H1 (cell line): ENCODE results near the gene TK1. TPM values are rescaled to one million over a fixed set of nuclear protein-coding genes. Genes with fewer than 3 reads are reported as not detected.

ENCODE experiments used
- CTCF ChIA-PET: fragments of 300-600 bp; sonication (Branson Sonifier 250); formaldehyde crosslinking; loops from one replicate; lab custom pipeline; 2021; ENCODE audit not compliant: partially characterized antibody; lab: Charles Lee
- POLR2A ChIA-PET: fragments of 300-600 bp; sonication (Branson Sonifier 250); formaldehyde crosslinking; loops from one replicate; lab custom pipeline; 2021; ENCODE audit warnings: inconsistent platforms; ENCODE audit not compliant: partially characterized antibody; lab: Charles Lee
- DNase-seq, 2 experiments: peaks; one replicate each; pipeline versions ENCODE4 v3.0.0 to v3.0.0-alpha.2; 2010 to 2022; ENCODE audit warnings: low spot score in 2 of 2, low read depth in 1 of 2, mixed read lengths in 1 of 2
- FAIRE-seq: peaks from 2 replicates; lab custom pipeline; 2011; peaks lifted over from hg19 to GRCh38; lab: Jason Lieb, UNC
- H2AFZ ChIP-seq: 2 replicates; pipeline ENCODE4 v1.8.1; 2012; ENCODE audit warnings: low read length, inconsistent platforms
- H2AK5ac ChIP-seq: 2 replicates; pipeline ENCODE4 v1.6.1; 2013; ENCODE audit warnings: low read depth, low read length
- H2BK120ac ChIP-seq: replicated peaks from 2 replicates; pipeline ENCODE3; 2013; ENCODE audit warnings: low read depth, low read length, inconsistent platforms
- H2BK12ac ChIP-seq: 2 replicates; pipeline ENCODE4 v1.6.1; 2013; ENCODE audit warnings: low read depth, low read length
- H2BK15ac ChIP-seq: 2 replicates; pipeline ENCODE4 v1.6.1; 2013; ENCODE audit warnings: low read length
- H2BK20ac ChIP-seq: 2 replicates; pipeline ENCODE4 v1.6.1; 2013; ENCODE audit warnings: low read length
- H2BK5ac ChIP-seq: 2 replicates; pipeline ENCODE4 v1.6.1; 2013; ENCODE audit warnings: low read depth, low read length
- H3K14ac ChIP-seq: 2 replicates; pipeline ENCODE4 v1.6.1; 2013; ENCODE audit warnings: inconsistent platforms; ENCODE audit not compliant: insufficient read length
- H3K18ac ChIP-seq: 2 replicates; pipeline ENCODE4 v1.6.1; 2013; ENCODE audit warnings: low read length; ENCODE audit errors: extremely low read depth
- H3K23ac ChIP-seq: 2 replicates; pipeline ENCODE4 v1.6.1; 2013; ENCODE audit warnings: inconsistent platforms; ENCODE audit not compliant: insufficient read length
- H3K23me2 ChIP-seq: 2 replicates; pipeline ENCODE4 v1.6.1; 2013; ENCODE audit warnings: low read depth, low read length
- H3K27ac ChIP-seq: 2 replicates; pipeline ENCODE4 v1.6.1; 2011; ENCODE audit warnings: low read depth, low read length, inconsistent platforms
- H3K27me3 ChIP-seq, 4 experiments: replicated peaks in 1 of 4; 1 replicate in 1 of 4; 2 replicates in 3 of 4; pipeline versions ENCODE4 v1.6.1 to v1.8.1; 2011 to 2013; ENCODE audit warnings: low read length in 3 of 4, mild to moderate bottlenecking in 3 of 4, inconsistent platforms in 2 of 4, mixed read lengths in 2 of 4, moderate library complexity in 1 of 4; ENCODE audit not compliant: control insufficient read depth in 3 of 4, insufficient read depth in 3 of 4; ENCODE audit errors: extremely low read depth in 1 of 4
- H3K36me3 ChIP-seq, 4 experiments: 2 replicates each; pipeline versions ENCODE4 v1.6.1 to v1.8.1; 2011 to 2013; ENCODE audit warnings: mild to moderate bottlenecking in 4 of 4, low read length in 3 of 4, moderate library complexity in 2 of 4, control low read depth in 1 of 4, inconsistent platforms in 1 of 4; ENCODE audit not compliant: insufficient read depth in 4 of 4, control insufficient read depth in 2 of 4
- H3K4ac ChIP-seq: replicated peaks from 2 replicates; pipeline ENCODE3; 2013; ENCODE audit warnings: low read length, low read depth, mixed read lengths, inconsistent platforms; ENCODE audit not compliant: insufficient read length
- H3K4me1 ChIP-seq, 4 experiments: replicated peaks in 1 of 4; 1 replicate in 1 of 4; 2 replicates in 3 of 4; pipeline versions ENCODE4 v1.6.1 to v1.8.1; 2011 to 2013; ENCODE audit warnings: low read length in 3 of 4, inconsistent platforms in 2 of 4, mixed read lengths in 1 of 4; ENCODE audit not compliant: insufficient read depth in 4 of 4, control insufficient read depth in 3 of 4
- H3K4me2 ChIP-seq, 2 experiments: 2 replicates each; pipeline versions ENCODE4 v1.6.1 to v1.8.1; 2011 to 2013; ENCODE audit warnings: low read depth in 2 of 2, low read length in 2 of 2, control low read depth in 1 of 2, inconsistent platforms in 1 of 2, mild to moderate bottlenecking in 1 of 2; ENCODE audit not compliant: insufficient read depth in 1 of 2
- H3K4me3 ChIP-seq, 4 experiments: fragments of 200-600, 300-600 bp in 1 of 4; sonication (generic), shearing (Covaris generic), sonication (Bioruptor Twin) in 1 of 4; 2 replicates each; pipeline versions ENCODE4 v1.5.1 to v1.8.1; 2011 to 2016; ENCODE audit warnings: low read length in 4 of 4, low read depth in 3 of 4, control low read depth in 2 of 4, inconsistent platforms in 2 of 4, mild to moderate bottlenecking in 2 of 4, mixed read lengths in 1 of 4, moderate library complexity in 1 of 4; ENCODE audit not compliant: insufficient read depth in 2 of 4; ENCODE audit errors: extremely low read depth in 1 of 4
- H3K56ac ChIP-seq: replicated peaks from 2 replicates; pipeline ENCODE3; 2013; ENCODE audit warnings: low read depth, mild to moderate bottlenecking, mixed read lengths, low read length, inconsistent platforms; ENCODE audit not compliant: insufficient read length
- H3K79me1 ChIP-seq: 2 replicates; pipeline ENCODE4 v1.6.1; 2013; ENCODE audit warnings: low read depth, low read length, control low read depth
- H3K79me2 ChIP-seq, 2 experiments: 2 replicates each; pipeline versions ENCODE4 v1.6.1 to v1.8.1; 2012 to 2013; ENCODE audit warnings: low read length in 2 of 2, mild to moderate bottlenecking in 2 of 2, inconsistent platforms in 1 of 2; ENCODE audit not compliant: insufficient read depth in 2 of 2, control insufficient read depth in 1 of 2
- H3K9ac ChIP-seq, 4 experiments: replicated peaks in 1 of 4; 1 replicate in 1 of 4; 2 replicates in 3 of 4; pipeline versions ENCODE4 v1.6.1 to v1.8.1; 2011 to 2013; ENCODE audit warnings: low read depth in 3 of 4, low read length in 3 of 4, control low read depth in 2 of 4, mild to moderate bottlenecking in 2 of 4, moderate library complexity in 2 of 4, inconsistent platforms in 1 of 4; ENCODE audit errors: extremely low read depth in 1 of 4
- H3K9me3 ChIP-seq, 2 experiments: 2 replicates each; pipeline versions ENCODE4 v1.6.1 to v1.8.1; 2012 to 2013; ENCODE audit warnings: mild to moderate bottlenecking in 2 of 2, moderate library complexity in 2 of 2, control low read depth in 1 of 2, inconsistent platforms in 1 of 2, low read depth in 1 of 2, low read length in 1 of 2, mixed read lengths in 1 of 2; ENCODE audit not compliant: insufficient read depth in 2 of 2
- H4K20me1 ChIP-seq, 2 experiments: replicated peaks in 1 of 2; 2 replicates each; pipeline versions ENCODE3 to v1.8.1; 2011 to 2013; ENCODE audit warnings: inconsistent platforms in 2 of 2, low read length in 2 of 2, mild to moderate bottlenecking in 1 of 2; ENCODE audit not compliant: insufficient read depth in 2 of 2, control insufficient read depth in 1 of 2
- H4K5ac ChIP-seq: 2 replicates; pipeline ENCODE4 v1.6.1; 2013; ENCODE audit warnings: low read length, low read depth, mixed read lengths, inconsistent platforms; ENCODE audit not compliant: insufficient read length
- H4K8ac ChIP-seq: 2 replicates; pipeline ENCODE4 v1.8.0; 2013; ENCODE audit warnings: mild to moderate bottlenecking, moderate library complexity, low read length, inconsistent platforms; ENCODE audit not compliant: insufficient read depth; ENCODE audit errors: extremely low read depth
- H4K91ac ChIP-seq: replicated peaks from 2 replicates; pipeline ENCODE3; 2013; ENCODE audit warnings: low read length, mixed read lengths, inconsistent platforms; ENCODE audit not compliant: insufficient read length
- SIX5 ChIP-seq: IDR thresholded peaks from 2 replicates; pipeline ENCODE4 v1.6.1; 2011; ENCODE audit warnings: mild to moderate bottlenecking, low read depth, low read length
- SP2 ChIP-seq: IDR thresholded peaks from 2 replicates; pipeline ENCODE4 v1.6.1; 2012; ENCODE audit warnings: mild to moderate bottlenecking, low read length, inconsistent platforms
- WGBS, 2 experiments: shearing (Covaris generic) in 1 of 2; methylation state at CpG; one replicate each; pipeline versions ENCODE4 v1.1.6 to v1.1.7; 2013 to 2015; ENCODE audit warnings: low lambda C conversion rate in 2 of 2, mixed read lengths in 2 of 2, inconsistent platforms in 1 of 2, low coverage in 1 of 2, missing lambda C conversion rate in 1 of 2; ENCODE audit not compliant: insufficient replicate concordance in 2 of 2, insufficient coverage in 1 of 2, insufficient read length in 1 of 2; ENCODE audit errors: extremely low coverage in 1 of 2, missing lambda C conversion rate in 1 of 2; 5-methylcytosine and 5-hydroxymethylcytosine counted together
- polyA plus RNA-seq, 7 experiments: library from polyadenylated mRNA; depleted of rRNA in 3 of 7; stranded (reverse) in 5 of 7; unstranded in 2 of 7; fragments of >200 nt in 5 of 7; fragments of 200-250 nt in 2 of 7; gene quantifications; 1 replicate in 5 of 7; 2 replicates in 1 of 7; 4 replicates in 1 of 7; pipeline versions ENCODE4 v1.2.1 to v1.2.3, GENCODE V29; 2011 to 2013; ENCODE audit warnings: missing spikeins in 2 of 7, mixed read lengths in 2 of 7
- small RNA-seq: library from polyadenylated mRNA; stranded (forward); fragments of <200 nt; extraction: miRNeasy Mini kit (QIAGEN cat#:217004); gene quantifications from one replicate; pipeline ENCODE3, GENCODE V24; 2013; ENCODE audit not compliant: insufficient read depth
- total RNA-seq: library from RNA; stranded (reverse); fragmentation: NEBNext Ultra II Directional; extraction: Animal tissue kit (Norgen Biotek cat#: 25700); gene quantifications from 2 replicates; pipeline ENCODE4 v1.2.1, GENCODE V29; 2021

TK1 gene
- total and polyA plus RNA-seq, 2 of the 8 experiments (the other 6 are each of a cell fraction or from before 2014, with no cell fraction given) = 66.9 to 147 TPM

DNA sequence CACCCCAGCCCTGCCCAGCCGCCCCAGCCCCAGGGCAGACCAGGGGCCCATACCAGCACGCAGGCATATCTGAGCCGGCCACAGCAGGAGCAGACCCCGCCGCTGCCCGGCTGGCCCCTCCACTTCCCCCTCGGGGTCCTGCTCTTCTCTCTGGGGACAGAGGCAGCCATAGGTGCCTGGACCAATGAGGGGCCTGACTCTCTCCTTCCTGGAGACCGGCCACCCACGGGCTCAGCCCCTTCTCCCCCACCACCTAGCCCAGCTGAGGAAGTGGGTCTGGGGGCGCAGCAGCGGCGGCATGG is 62.1 kb downstream of the TK1 start:
- CTCF ChIA-PET = interaction anchor here (1.2 to 11.4 kb wide), 3 partner anchors 10 to 12 kb away, joined by 3 to 122 read pairs (median 13); no protein-coding TSS in a partner anchor
- WGBS, 2 experiments = 95% methylated on average over 12 of the region's 12 CpGs; no CpG with 5 or more reads in 1 of the 2 experiments
- H2BK5ac ChIP-seq = no peak overlapping the region
- H3K27ac ChIP-seq = no peak overlapping the region
- H2AK5ac ChIP-seq = no peak overlapping the region
- no peak for FAIRE-seq
- no peak overlapping the region for H2BK12ac ChIP-seq
- H3K23me2 ChIP-seq = peaks cover 14% of the 10 kb centered on the region
- no peak overlapping the region for H3K4me2 ChIP-seq
- no peak overlapping the region for H2BK15ac ChIP-seq
- H3K79me1 ChIP-seq = peaks cover 3% of the 10 kb centered on the region
- peaks cover 0 to 17% (median 14%) of the 10 kb centered on the region in 4 experiments; a peak in 6 of 7 replicates for H3K4me1 ChIP-seq
- no peak overlapping the region for H3K14ac ChIP-seq
- H4K8ac ChIP-seq = no peak overlapping the region
- no peak overlapping the region for H2BK20ac ChIP-seq
- no peaks in the 10 kb centered on the region for H3K27me3 ChIP-seq
- H3K23ac ChIP-seq = no peak overlapping the region
- H3K4ac ChIP-seq = no peak overlapping the region
- H4K5ac ChIP-seq = no peak overlapping the region
- no peak overlapping the region for H4K91ac ChIP-seq
- H3K79me2 ChIP-seq = no peaks in the 10 kb centered on the region
- H2AFZ ChIP-seq = no peak overlapping the region
- H3K18ac ChIP-seq = no peak overlapping the region
- no peak for TF ChIP-seq SIX5
- no peak for TF ChIP-seq SP2
- peaks cover 4 to 19% of the 10 kb centered on the region in 2 experiments for H4K20me1 ChIP-seq
- H3K36me3 ChIP-seq = peaks cover 2 to 32% (median 13%) of the 10 kb centered on the region in 4 experiments; a peak in 5 of 8 replicates
- no peaks in the 10 kb centered on the region for H3K9me3 ChIP-seq
- no peak overlapping the region for H3K56ac ChIP-seq
- H3K9ac ChIP-seq = no peak overlapping the region
- no peak for DNase-seq
- H2BK120ac ChIP-seq = no peak overlapping the region
- POLR2A ChIA-PET = interaction anchor here (1.9 to 2.5 kb wide), 3 partner anchors 11 to 62 kb away, joined by 4 to 6 read pairs (median 6); partner anchors contain the start of genes AFMID and TK1
- no peak overlapping the region for H3K4me3 ChIP-seq

Small RNA genes within 50 kb of the gene (small RNA-seq; reads per million reads assigned to genes)
- gene AC087645.1 = not detected

Other genes starting within 250 kb of the TK1 start
- 28.9 and 30.5 TPM in 2 replicates for gene TNRC6C, start 228.3 kb downstream of the TK1 start, total RNA-seq
- 2.8 and 3.9 TPM in 2 replicates for gene TNRC6C, start 228.3 kb downstream of the TK1 start, polyA plus RNA-seq (2011; rRNA removed)
- 73.1 and 77.6 TPM in 2 replicates for gene TMC6, start 58.3 kb downstream of the TK1 start, total RNA-seq
- 39.4 and 60.4 TPM in 2 replicates for gene TMC6, start 58.3 kb downstream of the TK1 start, polyA plus RNA-seq (2011; rRNA removed)
- gene TMC8, start 56.3 kb downstream of the TK1 start, total RNA-seq = 2.0 and 2.8 TPM in 2 replicates
- gene TMC8, start 56.3 kb downstream of the TK1 start, polyA plus RNA-seq (2011; rRNA removed) = 1.00 and 3.0 TPM in 2 replicates
- gene C17orf99, start 40.7 kb downstream of the TK1 start, total RNA-seq = not detected in 2 replicates
- gene C17orf99, start 40.7 kb downstream of the TK1 start, polyA plus RNA-seq (2011; rRNA removed) = not detected in 2 replicates
- gene SYNGR2, start 18.5 kb downstream of the TK1 start, total RNA-seq = 48.4 and 50.0 TPM in 2 replicates
- 139 and 209 TPM in 2 replicates for gene SYNGR2, start 18.5 kb downstream of the TK1 start, polyA plus RNA-seq (2011; rRNA removed)
- gene AFMID, start 310 bp upstream of the TK1 start, total RNA-seq = 53.0 and 54.8 TPM in 2 replicates
- 49.0 and 61.6 TPM in 2 replicates for gene AFMID, start 310 bp upstream of the TK1 start, polyA plus RNA-seq (2011; rRNA removed)
- gene BIRC5, start 27.2 kb upstream of the TK1 start, total RNA-seq = 106 and 108 TPM in 2 replicates
- 42.2 and 48.8 TPM in 2 replicates for gene BIRC5, start 27.2 kb upstream of the TK1 start, polyA plus RNA-seq (2011; rRNA removed)
- gene TMEM235, start 44.6 kb upstream of the TK1 start, total RNA-seq = 0.15 TPM in 1 of 2 replicates, not detected in the other
- 0.05 and 0.14 TPM in 2 replicates for gene TMEM235, start 44.6 kb upstream of the TK1 start, polyA plus RNA-seq (2011; rRNA removed)
- gene SOCS3, start 173.0 kb upstream of the TK1 start, total RNA-seq = 47.9 and 49.4 TPM in 2 replicates
- gene SOCS3, start 173.0 kb upstream of the TK1 start, polyA plus RNA-seq (2011; rRNA removed) = 10.1 and 15.2 TPM in 2 replicates
- gene PGS1, start 191.6 kb upstream of the TK1 start, total RNA-seq = 56.7 and 60.0 TPM in 2 replicates
- gene PGS1, start 191.6 kb upstream of the TK1 start, polyA plus RNA-seq (2011; rRNA removed) = 46.7 and 69.3 TPM in 2 replicates